GM19240 (cell line): ENCODE data around the gene KDM7A.

Experiments used
- DNase-seq: peaks from one replicate; pipeline ENCODE4 v3.0.0; 2011; ENCODE audit warnings: low spot score; ENCODE audit not compliant: insufficient read length

KDM7A gene

DNA sequence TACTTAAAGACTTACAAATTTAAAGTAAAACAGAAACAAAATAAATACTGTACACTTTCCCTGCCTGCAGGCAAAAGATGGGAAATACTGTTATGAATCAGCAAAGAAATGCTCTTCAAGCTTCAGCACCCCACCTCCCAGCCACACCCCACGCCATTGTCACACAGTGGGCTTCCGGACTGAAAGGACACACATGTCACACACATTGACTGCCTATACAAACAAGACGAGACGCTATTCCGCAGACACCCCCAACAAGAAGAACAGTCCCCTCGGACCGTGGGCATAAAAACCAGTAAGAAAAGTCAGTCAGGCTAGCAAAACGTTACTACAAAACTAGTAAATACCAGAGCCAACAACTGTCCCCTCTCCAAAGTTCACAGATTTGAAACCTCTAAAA is 91.8 kb downstream of the KDM7A start:
- DNase-seq, result peak; percentile 43

DNA sequence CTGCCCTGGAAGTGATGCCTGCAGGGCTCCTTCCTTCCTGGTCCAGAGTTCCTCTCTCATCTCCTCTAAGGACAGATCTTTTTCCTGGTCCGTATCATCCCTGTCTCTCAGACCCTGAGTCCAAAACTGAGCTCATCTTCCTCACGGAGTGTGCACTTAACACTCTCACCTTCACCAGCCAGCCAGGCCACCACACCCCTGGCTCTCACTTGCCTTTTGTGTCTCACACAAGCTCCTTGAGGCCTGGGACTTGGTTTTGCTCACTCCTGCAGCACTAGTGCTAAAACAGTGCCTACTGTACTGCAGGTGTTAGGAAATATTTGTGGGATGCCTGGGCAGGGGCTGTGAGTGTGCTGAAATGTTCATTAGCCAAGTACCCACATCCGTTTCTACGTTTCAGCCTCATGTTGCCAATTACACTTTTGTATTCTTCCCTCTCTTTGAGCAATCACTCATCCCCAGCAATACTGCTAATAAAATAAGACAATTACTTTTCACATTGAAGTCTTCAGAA is 92.6 kb downstream of the KDM7A start:
- DNase-seq, result no peak

DNA sequence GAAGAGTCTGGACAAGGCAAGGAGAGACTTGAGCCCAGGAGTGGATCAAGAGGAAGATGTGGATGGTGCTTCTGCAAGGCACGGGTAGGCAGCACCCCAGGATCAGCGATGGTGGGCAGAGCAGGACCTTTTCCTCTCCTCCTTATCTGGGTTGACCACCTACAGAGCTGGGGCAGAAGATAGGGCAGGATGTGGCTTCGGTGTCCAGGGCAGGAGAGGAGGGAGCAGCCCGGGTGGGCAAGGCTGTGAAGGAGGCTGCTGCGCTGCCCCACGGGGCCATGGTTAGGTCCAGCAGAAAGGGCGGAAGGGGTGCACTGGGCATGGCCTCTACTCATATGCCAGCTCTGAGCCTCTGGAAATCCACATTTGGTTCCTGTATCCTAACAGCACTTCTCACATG is 94.0 kb downstream of the KDM7A start:
- DNase-seq, result no peak

DNA sequence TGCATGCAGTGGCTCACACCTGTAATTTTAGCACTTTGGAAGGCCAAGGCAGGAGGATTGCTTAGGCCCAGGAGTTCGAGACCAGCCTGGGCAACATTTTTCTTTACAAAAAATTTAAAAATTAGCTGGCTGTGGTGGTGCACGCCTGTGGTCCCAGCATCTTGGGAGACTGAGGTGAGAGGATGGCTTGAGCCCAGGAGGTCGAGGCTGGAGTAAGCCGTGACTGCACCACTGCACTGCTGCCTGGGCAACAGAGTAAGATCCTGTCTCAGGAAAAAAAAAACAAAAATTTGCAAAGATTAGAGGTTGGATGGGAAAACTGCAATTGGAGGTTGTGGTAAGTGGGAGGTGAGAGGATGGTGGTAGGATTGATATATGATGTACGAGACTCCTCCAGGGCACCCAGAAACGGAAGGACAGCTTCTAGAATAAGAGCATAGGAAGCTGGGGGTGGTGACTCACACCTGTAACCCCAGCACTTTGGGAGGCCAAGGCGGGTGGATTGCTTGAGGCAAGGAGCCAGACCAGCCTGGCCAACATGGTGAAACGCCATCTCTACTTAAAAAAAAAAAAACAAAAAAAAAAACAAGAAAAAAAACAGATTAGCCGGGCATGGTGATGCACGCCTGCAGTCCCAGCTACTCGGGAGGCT is 94.9 kb downstream of the KDM7A start:
- DNase-seq, result no peak

DNA sequence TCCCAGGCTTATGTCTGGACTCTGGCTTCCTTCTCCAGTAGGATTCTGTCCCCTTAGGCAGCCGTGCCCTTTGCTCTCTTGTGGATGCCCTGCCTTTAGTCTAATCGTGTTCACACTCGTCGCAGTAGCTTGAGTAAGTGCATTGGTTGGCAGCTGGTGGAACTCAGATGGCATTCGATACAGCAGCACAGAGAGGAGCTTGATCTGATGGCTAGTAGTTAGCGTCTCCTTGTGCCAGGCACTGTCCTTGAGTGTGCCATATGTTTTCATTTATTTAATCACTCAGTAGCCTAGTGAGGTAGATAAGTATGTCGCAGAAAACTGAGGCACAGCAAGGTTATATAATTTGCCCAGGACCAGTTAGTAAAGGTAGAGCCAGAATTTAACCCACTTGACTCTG is 95.9 kb downstream of the KDM7A start:
- no peak for DNase-seq

- no peak for DNase-seq
These were observed 97.7 kb downstream of the KDM7A start for GRCh38 chr7:140079121-140079536.

GRCh38 chr7:140078392-140078791 is 98.4 kb downstream of the KDM7A start:
- DNase-seq, result no peak

- DNase-seq, result no peak
These were observed 102.0 kb downstream of the KDM7A start for GRCh38 chr7:140074780-140075179.

- no peak for DNase-seq
These were observed 106.2 kb downstream of the KDM7A start for GRCh38 chr7:140070546-140070945.

DNA sequence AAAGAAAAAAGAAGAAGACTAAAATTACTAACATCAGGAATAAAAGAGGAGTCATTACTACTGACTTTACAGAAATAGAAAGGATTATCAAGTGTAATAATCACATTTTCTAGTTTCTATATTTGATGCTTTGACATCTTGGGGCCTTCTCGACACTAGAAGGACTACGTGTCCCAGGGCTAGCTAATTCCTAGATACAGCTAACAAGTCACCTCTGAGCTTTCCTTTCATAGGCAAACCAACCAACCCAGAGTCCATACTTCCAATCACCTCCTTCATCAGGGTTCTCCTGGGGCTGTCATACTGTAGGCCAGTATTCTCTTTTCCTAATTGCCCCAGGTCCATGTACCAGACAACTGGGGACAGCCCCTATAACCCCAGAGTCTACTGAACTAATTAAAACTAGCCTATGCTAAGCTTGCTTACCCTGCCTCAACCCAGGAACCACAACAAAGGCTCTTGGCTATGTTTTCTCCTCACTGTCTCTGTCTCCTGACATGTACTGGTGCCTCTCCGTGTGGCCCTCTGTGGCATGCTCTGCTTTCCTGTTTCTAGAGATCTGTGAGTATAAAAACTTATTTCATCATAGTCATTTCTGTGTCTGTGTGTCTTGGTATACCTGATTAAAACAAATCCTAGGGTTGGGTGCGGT is 107.4 kb downstream of the KDM7A start:
- DNase-seq, result no peak

DNA sequence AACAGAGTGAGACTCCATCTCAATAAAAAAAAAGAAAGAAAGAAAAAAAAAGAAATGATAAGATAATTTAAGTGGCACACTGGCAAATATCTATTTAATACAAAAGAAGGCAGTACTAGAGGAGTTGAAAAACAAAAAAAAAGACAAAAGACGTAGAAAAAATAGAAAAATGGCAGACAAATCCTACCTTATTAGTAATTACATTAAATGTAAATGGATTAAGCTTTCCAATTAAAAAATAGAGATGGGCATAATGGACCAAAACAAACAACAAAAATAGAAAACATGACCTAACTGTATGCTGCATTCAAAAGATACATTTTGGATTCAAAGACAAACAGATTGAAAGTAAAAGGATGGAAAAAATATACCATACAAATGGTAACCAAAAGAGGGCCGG is 108.8 kb downstream of the KDM7A start:
- DNase-seq, result no peak

DNA sequence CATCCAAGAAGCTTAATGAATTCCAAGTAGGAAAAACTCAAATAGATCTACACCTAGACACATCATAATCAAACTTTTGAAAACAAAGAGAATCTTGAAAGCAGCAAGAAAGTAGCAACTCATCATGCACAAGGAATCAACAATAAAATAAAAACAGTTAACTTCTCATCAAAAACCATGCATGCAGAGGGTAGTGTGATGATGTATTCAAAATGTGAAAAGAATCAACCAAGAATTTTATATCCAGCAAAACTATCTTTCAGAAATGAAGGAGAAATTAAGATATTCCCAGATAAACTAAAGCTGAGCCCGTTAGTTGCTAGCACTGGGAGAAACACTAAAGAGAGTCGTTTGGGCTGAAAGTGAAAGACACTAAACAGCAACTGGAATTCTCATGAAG is 109.7 kb downstream of the KDM7A start:
- DNase-seq, result no peak

- peak; percentile 64 for DNase-seq
These were observed 114.1 kb downstream of the KDM7A start, which contains the start of gene PARP12 for GRCh38 chr7:140062528-140063299. Gene PARP12, minus strand, starts transcription at chr7:140062951. Its CDS starts 104 bp downstream, at chr7:140062847.

- no peak for DNase-seq
These were observed 114.7 kb downstream of the KDM7A start for GRCh38 chr7:140062118-140062527.

- no peak for DNase-seq
These were observed 115.2 kb downstream of the KDM7A start for GRCh38 chr7:140061607-140061930.

GRCh38 chr7:140060788-140061606 is 115.8 kb downstream of the KDM7A start:
- no peak for DNase-seq

- DNase-seq, result no peak
These were observed 116.5 kb downstream of the KDM7A start for GRCh38 chr7:140060243-140060630.

- DNase-seq, result no peak
These were observed 117.2 kb downstream of the KDM7A start for GRCh38 chr7:140059273-140060242.

GRCh38 chr7:140058517-140058916 is 118.3 kb downstream of the KDM7A start:
- DNase-seq, result no peak

- no peak for DNase-seq
These were observed 119.6 kb downstream of the KDM7A start for GRCh38 chr7:140057143-140057535.
